Pancreas (tissue), 10 donors: Measurements from ENCODE around the gene SMYD3. TPM values are rescaled to one million over a fixed set of nuclear protein-coding genes. Genes with fewer than 3 reads are reported as not detected.

Experiments used
- ATAC-seq, 4 donors: fragments of 200-7000 bp; cut with Tn5 transposase; one replicate each; pipeline versions ENCODE4 v1.8.0 to v1.9.1; 2020; ENCODE audit warnings: mild to moderate bottlenecking in 4 of 4, moderate library complexity in 4 of 4
- DNase-seq, 6 donors: peaks; one replicate each; pipeline ENCODE4 v3.0.0-alpha.2; 2020
- FAIRE-seq: peaks from 2 replicates; lab custom pipeline; 2012; peaks lifted over from hg19 to GRCh38; lab: Jason Lieb, UNC
- H3K27ac ChIP-seq, 4 donors: fragments of 200-600 bp; sonication (generic); 1 replicate in 3 of 4; 2 replicates in 1 of 4; pipeline versions ENCODE4 v1.5.0 to v1.8.0; 2020
- H3K27me3 ChIP-seq, 4 donors: fragments of 200-600 bp; one replicate each; pipeline ENCODE4 v1.8.0; 2021
- H3K36me3 ChIP-seq, 3 donors: fragments of 200-600 bp; sonication (generic) in 1 of 3; one replicate each; pipeline versions ENCODE4 v1.5.0 to v1.8.0; 2020 to 2021
- H3K4me1 ChIP-seq, 3 donors: fragments of 200-600 bp; one replicate each; pipeline ENCODE4 v1.8.0; 2021
- H3K4me3 ChIP-seq, 4 donors: fragments of 200-600 bp; sonication (generic) in 2 of 4; one replicate each; pipeline versions ENCODE4 v1.5.0 to v1.8.0; 2020 to 2021
- H3K9me3 ChIP-seq, 4 donors: fragments of 200-600 bp; one replicate each; pipeline ENCODE4 v1.8.0; 2021
- CTCF ChIP-seq, 4 donors: fragments of 200-600 bp; sonication (generic) in 3 of 4; IDR thresholded peaks; one replicate each; pipeline versions ENCODE4 v1.5.0 to v1.8.0; 2021; ENCODE audit warnings: antibody characterized with exemption in 4 of 4
- WGBS, 2 donors: extraction: QIAGEN DNeasy Blood & Tissue Kit; methylation state at CpG; one replicate each; pipeline ENCODE4 v1.1.7; 2013; 5-methylcytosine and 5-hydroxymethylcytosine counted together
- intact Hi-C, 3 donors: fragments of 100-400 bp; cut with DNase I; formaldehyde crosslinking; loops; one replicate each; pipeline versions ENCODE4 v1.11.1 to v1.14.2; 2022
- polyA plus RNA-seq, 2 donors: library from polyadenylated mRNA; stranded (reverse); fragments of 200-250 nt; gene quantifications; one replicate each; pipeline ENCODE4 v1.2.3, GENCODE V29; 2013
- total RNA-seq, 6 donors: library from RNA; stranded (reverse); fragmentation: NEBNext Ultra II Directional in 4 of 6; extraction: Animal tissue kit (Norgen Biotek cat#: 25700) in 4 of 6; gene quantifications; one replicate each; pipeline versions ENCODE4 v1.2.1 to v1.2.4, GENCODE V29; 2021 to 2023
- donor health status: healthy with polysubstance abuse.
- donor health status: DM: no; HTN: no; CAD: no; lungs with moderate emphysema.
- donor health status: DM: no; HTN: no; CAD: no.
- donor health status: control.
- donor health status: control.
- donor health status: Bipolar disorder and iron deficiency.
- donor health status: DM: yes; HTN: yes; CAD: no.
- donor health status: DM: no; HTN: no; CAD: no.
- donor health status: DM: no; HTN: no; CAD: no.
- donor health status: DM: yes; HTN: yes; CAD: no.

SMYD3 gene
- total and polyA plus RNA-seq, 8 donors: 4.6 to 10.5 (median 6.7) TPM

- intact Hi-C loops: loop anchor here in 1 of 3 donors (10.0 kb wide), 1 partner anchor 186 kb away; no protein-coding TSS in a partner anchor
- no peak overlapping the region for H3K27ac ChIP-seq
- TF ChIP-seq CTCF (IDR thresholded peaks at IDR 0.05): no peak
- ATAC-seq (no peak), DNase-seq (no peak), FAIRE-seq (no peak)
- no peak overlapping the region for H3K4me3 ChIP-seq
- H3K4me1 ChIP-seq: peaks cover 0 to 5% (median 0%) of the 10 kb centered on the region in 3 donors
- no peaks in the 10 kb centered on the region for H3K36me3 ChIP-seq
- H3K9me3 ChIP-seq: no peaks in the 10 kb centered on the region
- WGBS, 2 donors: 83 to 88% methylated on average over 26 of the region's 26 CpGs
- no peaks in the 10 kb centered on the region for H3K27me3 ChIP-seq
These were observed 2.0 kb upstream of the SMYD3 start for GRCh38 chr1:246508897-246509688.

GRCh38 chr1:246506367-246506673 lies 759 bp downstream of the SMYD3 start:
- FAIRE-seq (no peak), DNase-seq (no peak)

GRCh38 chr1:246503341-246503740 lies 3.7 kb downstream of the SMYD3 start:
- no peaks in the 10 kb centered on the region for H3K9me3 ChIP-seq
- no peak for TF ChIP-seq CTCF (IDR thresholded peaks at IDR 0.05)
- FAIRE-seq: no peak
- H3K4me1 ChIP-seq: peaks cover 0 to 5% (median 0%) of the 10 kb centered on the region in 3 donors
- no peak overlapping the region for H3K27ac ChIP-seq
- no peak overlapping the region for H3K4me3 ChIP-seq
- H3K36me3 ChIP-seq: no peaks in the 10 kb centered on the region
- DNase-seq: no peak
- WGBS, 2 donors: 69 to 71% methylated on average over 7 of the region's 7 CpGs
- no peak for ATAC-seq
- H3K27me3 ChIP-seq: no peaks in the 10 kb centered on the region
- intact Hi-C loops: loop anchor here in 1 of 3 donors (10.0 kb wide), 1 partner anchor 191 kb away; no protein-coding TSS in a partner anchor

More at GRCh38 chr1:246506367-246506673, 759 bp downstream of the SMYD3 start:
- WGBS, 2 donors: 3 to 6% methylated on average over 9 of the region's 9 CpGs
- H3K4me3 ChIP-seq: peak overlapping the region; percentile 58 to 93 (median 80)
- intact Hi-C loops: loop anchor here in 1 of 3 donors (10.0 kb wide), 1 partner anchor 188 kb away; no protein-coding TSS in a partner anchor
- H3K9me3 ChIP-seq: no peaks in the 10 kb centered on the region
- peak in 2 of 4 donors; percentile 10 to 11 for ATAC-seq
- H3K27me3 ChIP-seq: no peaks in the 10 kb centered on the region
- H3K27ac ChIP-seq: no peak overlapping the region
- H3K36me3 ChIP-seq: no peaks in the 10 kb centered on the region
- H3K4me1 ChIP-seq: peaks cover 0 to 5% (median 0%) of the 10 kb centered on the region in 3 donors
- no peak for TF ChIP-seq CTCF (IDR thresholded peaks at IDR 0.05)

- 50 to 52% methylated on average over 2 of the region's 2 CpGs for WGBS, 2 donors
- Histone ChIP-seq H3K4me3 (no peak overlapping the region), H3K27me3 (no peaks in the 10 kb centered on the region), H3K36me3 (no peaks in the 10 kb centered on the region), H3K4me1 (no peaks in the 10 kb centered on the region), H3K27ac (no peak overlapping the region), H3K9me3 (no peaks in the 10 kb centered on the region)
- DNase-seq: no peak
- FAIRE-seq: peak; percentile 89
- intact Hi-C loops: no loop called here
- peak; percentile 31 to 60 (median 45) for TF ChIP-seq CTCF (IDR thresholded peaks at IDR 0.05)
- peak in 3 of 4 donors; percentile 65 to 81 (median 69) for ATAC-seq
These were observed 9.7 kb downstream of the SMYD3 start for GRCh38 chr1:246497331-246497915.
